OCI-M1 (cell line): ENCODE data around the gene PRSS21.
A peak's percentile ranks its signal among the peaks of the same experiment; 100 is the strongest.

ENCODE experiments used
- DNase-seq: peaks from one replicate; lab custom pipeline; 2025; lab: John Stamatoyannopoulos, UW

Gene PRSS21

DNA sequence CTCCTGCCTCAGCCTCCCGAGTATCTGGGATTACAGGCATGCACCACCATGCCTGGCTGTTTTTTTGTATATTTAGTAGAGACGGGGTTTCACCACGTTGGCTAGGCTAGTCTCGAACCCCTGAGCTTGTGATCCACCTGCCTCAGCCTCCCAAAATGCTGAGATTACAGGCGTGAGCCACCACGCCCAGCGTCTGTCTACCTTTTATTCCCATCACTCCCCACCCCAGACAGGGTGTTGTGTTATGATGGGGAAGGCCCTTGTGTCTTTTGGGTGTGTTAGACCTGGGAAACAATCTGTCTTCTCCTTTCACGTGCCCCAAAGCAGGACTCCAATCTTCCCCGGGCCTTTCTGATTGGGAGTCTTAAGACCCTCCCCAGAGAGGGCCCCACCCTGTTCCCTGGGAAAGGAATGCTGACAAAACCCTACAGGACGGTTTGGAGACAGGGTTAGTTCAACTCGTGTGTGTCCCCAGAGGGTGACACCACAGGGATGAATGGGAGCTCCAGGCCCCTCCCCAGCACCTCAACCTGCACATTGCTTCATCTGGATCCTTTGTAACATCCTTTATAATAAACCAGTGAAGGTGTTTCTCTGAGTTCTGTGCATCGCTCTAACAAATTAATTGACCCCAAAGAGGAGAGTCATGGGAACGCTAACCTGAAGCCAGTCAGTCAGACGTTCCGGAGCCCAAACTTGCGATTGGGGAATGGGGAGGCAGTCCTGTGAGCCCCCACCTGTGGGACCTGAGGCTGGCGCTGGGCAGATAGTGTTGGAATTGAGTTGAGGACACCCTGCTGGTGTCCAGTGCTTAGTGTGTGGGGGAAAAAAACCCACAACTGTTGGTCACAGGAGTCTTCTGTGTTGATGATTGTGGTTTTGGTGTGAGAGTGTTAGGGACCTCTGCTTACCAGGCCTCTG, 36.8 kb upstream of the PRSS21 start:
- no peak for DNase-seq

DNA sequence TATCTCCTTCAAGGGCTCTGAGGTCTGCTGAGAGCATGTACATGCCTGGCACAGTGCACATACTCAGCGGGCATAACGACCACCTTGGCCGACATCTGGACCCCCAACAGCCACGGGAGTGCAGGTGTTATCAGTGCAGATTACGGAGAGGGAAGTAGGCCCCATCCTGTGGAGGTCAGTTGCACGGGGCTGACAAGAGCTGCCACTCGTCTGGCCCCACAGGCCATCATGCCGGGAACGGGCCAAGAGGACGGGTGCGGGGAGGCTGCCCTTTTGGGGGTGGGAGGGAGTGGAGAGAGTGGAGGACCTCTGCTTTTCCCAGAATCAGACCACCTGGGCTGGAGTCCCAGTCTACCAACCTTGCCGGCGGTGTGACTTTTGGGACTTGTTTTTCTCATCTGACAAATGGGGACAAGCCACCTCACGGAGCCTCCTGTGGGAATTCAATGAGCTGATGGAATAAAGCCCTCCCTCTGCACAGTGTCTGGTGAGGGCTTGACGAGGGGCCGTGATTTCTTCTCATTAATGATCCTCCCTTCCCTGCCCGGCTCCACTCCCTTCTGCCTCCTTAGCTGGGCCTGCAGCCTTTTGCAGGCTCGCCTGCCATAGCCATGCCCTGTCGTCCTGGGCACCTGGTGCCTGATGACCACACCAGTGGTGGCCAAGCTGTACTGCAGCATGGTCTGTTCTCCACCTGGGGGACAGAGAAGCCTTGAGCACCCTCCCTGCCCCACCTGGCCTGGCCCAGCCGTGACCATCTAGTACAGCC, 34.3 kb upstream of the PRSS21 start:
- DNase-seq: no peak

DNA sequence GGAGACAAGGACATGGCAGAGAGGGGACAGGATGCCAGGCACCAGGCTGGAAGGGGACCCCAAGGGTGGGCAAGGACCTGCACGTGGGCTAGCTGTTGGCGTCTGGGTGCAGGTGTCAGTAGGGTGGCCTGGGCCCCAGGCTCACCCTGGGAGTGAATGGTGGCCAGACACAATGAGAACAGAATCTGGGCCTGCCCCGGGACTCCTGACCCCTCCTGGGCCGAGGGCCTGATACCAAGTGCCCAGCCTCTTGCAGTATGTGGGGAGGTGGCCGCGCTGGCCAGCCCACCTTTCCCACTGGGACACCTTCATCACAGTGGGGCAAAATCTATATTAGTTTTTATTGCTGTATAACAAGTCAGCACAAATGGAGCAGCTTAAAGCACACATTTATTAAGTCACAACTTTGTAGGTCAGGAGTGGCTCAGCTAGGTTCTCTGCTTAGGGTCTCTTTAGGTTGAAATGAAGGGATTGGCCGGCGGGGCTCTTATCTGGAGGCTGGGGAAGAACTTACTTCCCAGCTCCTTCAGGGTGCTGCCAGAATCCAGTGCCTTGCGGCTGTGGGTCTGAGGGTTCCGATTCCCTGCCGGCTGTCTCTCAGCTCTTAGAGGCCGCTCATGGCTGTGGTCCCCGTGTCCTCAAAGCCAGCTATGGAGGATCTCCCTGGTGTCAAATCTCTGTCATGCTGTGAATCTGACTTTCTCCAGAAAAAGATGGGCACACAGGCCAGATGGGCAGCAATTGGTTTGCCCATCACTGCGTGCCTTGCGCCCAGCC, 33.3 kb upstream of the PRSS21 start:
- DNase-seq: no peak

DNA sequence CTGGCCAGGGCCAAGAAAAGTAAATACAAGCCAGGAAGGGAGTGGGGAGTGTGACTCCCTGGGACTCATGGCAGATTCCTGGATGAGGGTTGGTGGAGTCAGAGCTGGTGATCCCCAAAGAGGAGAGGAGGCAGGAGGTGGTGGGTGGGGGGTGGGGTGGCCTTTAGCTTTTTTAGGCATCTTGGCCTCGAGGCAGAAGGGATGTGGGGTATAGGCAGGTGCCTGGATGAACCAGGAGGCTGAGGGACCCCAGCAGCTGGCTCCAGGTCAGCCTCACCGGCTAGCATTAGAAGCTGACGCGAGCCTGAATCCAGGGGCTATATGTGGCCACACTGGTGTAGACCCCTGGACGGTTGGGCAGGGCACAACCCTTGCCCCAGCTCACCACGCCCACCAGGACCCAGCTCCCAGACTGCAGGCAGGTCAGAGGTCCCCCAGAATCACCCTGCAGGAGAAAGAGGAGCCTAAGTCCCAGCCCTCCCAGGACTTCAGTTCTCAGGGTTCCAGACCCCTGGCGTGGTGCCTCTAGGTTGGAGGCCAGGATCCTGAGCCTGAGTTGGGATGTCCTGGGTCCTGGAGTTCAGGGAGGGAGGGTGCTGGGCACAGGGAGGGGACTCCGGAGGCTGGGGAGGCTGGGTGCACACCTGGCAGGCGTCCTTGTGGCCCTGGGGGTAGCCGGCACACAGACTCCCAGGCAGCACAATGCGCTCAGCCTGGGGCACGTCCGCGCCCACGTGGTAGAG, 32.5 kb upstream of the PRSS21 start:
- no peak for DNase-seq

DNA sequence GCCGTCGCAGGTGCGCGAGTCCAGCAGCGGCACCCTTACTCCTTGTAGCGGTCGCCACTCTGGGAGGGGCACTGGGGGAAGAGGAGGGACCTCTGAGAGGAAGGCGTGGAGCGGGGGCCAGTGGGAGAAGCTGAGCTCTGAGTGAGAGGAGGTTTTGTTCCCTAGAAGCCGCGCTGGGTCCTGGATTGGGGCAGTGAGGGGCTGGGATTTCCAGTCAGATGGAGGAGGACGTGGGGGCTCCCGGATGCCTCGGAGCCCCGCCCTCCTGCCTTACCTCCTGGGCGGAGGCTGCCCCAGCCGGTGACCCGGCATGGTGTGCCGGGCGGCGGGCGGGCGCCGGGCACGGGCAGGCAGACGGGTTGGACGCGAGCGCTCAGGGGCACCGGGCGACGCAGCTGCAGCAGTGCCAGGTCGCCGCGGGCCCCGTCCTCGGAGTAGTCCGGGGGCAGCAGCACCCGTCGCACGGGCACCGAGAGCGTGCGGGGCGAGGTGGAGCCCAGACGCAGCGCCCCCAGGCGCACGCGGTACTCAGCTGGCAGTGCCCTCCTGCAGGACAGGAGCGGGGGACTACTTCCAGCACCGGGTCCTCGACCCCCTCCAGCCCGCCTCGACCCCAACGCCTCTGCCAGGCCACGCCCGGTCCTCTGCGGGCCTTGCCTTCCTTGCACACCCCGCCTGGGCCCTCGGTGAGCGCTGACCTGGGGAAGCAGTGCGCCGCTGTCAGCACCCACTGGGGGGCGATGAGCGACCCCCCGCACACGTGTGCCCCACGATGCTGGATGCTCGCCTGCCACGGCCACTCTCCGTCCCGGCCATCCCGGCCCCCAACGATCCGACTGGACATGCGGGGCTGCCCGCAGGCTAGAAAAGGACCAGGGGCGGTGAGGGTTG, 31.7 kb upstream of the PRSS21 start:
- no peak for DNase-seq

DNA sequence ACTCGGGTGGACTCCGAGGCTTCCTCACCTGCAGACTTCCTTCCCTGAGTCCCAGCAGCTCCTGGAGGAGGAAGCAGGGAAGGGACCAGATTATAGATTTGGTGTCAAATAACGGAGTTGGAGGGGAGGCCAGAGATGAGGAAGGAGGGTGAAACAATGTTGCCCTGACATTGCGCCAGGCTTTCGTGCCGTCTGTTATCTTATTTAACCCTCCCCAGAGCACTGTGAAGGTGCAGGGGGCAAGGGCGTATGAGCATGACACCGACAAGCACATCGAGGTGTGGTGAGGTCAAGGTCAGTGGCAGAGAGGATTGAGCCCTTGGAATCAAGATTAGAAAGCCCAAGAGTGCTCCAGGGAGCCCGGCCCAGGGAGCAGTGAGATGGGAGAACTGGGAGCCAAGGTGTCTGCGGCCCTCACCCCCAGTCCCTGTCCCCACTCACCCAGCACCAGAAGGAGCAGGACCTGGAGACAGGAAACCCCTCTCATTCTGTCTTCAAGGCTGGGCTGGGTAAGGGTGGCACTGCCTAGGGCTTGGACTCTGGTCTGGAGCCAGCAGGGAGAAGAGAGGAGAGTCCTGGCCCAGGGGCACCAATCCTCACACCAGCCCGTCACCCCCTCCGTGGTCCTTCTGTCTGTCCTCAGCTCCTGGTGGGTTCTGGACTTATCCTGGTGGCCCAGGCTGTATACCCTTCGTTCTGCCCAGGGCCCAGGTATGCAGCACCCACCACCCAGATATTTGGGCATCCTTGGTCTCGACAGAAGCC, 30.8 kb upstream of the PRSS21 start:
- peak; percentile 47 for DNase-seq

DNA sequence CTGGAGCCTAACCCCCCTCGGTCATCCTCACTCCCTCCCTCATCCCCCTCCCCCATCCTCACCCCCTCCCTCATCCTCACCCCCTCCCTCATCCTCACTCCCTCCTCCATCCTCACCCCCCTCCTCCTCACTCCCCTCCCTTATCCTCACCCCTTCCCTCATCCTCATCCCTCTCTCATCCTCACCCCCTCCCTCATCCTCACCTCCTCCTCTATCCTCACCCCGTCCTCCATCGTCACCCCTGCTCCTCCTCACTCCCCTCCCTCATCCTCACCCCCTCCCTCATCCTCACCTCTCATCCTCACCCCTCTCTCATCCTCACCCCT, 30.2 kb upstream of the PRSS21 start:
- no peak for DNase-seq

DNA sequence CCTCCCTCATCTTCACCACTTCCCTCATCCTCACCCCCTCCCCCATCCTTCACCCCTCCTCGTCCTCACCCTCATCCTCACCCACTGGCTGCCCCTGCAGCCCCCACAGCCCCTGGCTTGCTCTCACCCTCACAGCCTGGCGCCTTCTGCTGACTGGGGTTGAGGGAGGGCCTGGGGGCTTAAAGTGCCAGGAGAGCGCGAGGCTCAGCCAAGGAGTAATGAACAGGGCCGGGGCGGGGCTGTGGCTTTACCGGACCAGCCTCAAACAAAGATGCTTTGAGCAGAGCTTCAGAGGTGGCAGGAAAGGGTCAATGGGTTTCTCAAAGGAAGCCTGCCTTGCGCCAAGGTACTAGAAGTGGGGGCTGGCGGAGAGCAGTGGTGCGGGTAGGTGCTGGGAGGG, 29.6 kb upstream of the PRSS21 start, which contains the start of gene PRSS33:
Gene PRSS33, minus strand, starts transcription at position 155 of the 400 bp plus-strand sequence. CDS start 1,013 bp downstream, outside the sequence.
- no peak for DNase-seq

DNA sequence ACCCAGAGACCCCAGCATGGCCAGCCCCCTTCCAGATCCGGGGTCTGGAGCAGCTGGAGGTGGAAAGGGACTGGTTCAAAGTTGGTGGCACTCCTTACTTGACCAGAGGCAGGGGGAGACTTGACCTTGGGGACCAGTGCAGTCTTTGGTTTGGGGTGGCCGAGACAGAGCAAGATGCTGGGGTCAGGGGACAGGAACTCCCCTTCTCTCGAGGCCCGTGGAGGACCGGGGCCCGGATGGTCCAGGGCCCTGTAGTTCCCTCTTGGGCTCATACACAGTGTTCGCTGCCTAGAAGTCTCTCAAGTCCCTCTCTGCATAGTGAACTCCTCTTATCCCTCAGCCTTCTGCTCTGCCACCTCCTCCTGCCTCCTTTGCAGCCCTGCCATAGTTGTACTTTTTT, 29.1 kb upstream of the PRSS21 start:
- DNase-seq: no peak

DNA sequence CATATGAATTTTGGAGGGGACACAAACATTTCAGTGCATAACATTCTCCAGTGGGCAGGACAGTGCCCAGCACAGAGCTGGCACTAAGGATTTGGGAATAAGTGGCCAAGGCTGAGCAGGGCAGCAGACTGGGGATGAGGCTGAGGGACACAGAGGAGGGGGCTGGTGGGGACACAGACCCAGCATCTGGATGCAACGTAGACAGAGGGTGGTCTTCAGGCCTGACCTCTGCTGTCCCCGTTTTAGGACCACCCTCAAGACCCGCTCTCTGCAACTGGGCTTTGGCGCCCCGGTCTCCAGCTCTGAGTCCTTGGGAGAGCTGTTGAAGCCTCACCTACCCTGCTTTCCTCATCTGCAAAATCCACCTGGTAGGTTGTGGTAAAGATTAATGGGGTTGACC, 26.4 kb upstream of the PRSS21 start:
- DNase-seq: no peak

DNA sequence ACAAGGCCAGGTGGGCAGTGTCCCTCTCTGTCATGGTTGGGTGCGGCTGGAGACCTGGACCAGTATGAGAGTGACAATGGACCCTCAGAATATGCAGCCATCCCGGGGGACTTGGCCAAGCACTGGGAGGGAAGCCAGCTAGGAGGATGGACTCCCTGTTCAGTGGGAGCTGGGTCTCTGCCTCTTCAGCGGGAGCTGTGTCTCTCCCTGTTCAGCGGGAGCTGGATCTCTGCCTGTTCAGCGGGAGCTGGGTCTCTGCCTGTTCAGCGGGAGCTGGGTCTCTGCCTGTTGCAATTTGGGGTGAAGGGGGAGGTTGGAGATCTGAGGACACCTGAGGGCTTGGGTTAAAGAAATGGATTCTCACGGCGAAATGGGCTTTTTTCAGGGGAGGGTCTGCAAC, 25.9 kb upstream of the PRSS21 start:
- DNase-seq: no peak

DNA sequence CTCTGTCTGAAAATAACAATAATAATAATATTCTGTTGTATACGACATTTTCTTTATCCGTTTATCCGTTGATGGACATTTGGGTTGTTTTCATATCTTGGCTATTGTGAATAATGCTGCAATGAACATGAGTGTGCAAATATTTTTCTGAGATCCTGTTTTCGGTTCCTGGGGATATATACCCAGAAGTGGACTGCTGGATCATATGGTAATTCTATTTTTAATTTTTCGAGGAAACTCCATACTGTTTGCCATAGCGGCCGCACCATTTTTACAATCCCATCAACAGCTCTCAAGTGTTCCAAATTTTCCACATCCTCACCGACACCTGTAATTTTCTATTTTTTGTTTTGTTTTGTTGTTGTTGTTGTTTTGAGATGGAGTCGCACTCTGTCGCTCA, 24.1 kb upstream of the PRSS21 start:
- DNase-seq: no peak

DNA sequence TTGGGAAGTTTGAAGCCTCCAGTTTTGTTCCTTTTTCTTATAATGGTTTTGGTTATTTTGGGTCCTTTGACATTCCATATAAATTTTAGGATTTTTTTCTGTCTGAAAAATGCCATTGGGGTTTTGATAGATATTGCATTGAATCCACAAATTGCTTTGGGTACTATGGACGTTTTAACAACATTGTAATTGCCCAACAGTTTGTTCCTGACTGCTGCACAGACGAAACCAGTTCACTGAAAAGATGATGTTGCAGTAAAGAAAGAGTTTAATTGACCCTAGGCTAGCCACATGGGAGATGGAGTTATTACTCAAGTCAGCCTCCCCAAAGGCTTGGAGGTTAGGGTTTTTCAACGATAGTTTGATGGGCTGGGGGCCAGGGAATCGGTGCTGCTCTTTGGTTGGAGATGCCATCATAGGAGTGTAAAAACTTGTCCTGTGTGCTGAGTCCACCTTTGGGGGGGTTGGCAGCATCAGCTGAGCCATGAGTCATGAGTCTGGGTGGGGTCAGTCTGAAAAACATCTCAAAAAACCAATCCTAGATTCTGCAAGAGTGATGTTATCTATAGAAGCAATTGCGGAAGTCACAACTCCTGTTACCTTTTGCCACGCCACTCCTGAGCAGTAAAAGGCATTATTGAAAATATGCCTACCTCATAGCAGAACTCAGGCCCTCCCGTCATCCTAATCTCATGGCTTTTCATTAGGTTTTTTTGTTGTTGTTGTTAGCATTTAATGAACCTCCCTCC, 21.5 kb upstream of the PRSS21 start:
- DNase-seq: peak; percentile 29

DNA sequence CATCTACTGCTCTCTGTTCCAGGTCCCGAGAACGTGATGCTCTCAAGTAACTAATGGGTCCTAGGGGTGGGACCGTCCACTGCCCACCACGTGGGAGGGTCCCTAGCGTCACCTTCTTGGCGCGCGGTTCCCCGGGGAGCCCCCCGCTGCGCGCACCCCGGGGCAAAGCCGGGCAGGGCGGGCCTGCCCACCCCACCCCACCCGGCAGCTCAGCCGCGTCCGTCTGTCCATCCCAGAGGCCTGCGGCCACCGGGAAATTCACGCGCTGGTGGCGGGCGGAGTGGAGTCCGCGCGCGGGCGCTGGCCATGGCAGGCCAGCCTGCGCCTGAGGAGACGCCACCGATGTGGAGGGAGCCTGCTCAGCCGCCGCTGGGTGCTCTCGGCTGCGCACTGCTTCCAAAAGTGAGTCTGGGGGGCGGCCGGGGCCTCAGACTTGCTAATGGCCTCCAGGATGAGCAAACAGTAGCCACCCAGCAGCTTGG, 18.3 kb upstream of the PRSS21 start:
- DNase-seq: no peak

DNA sequence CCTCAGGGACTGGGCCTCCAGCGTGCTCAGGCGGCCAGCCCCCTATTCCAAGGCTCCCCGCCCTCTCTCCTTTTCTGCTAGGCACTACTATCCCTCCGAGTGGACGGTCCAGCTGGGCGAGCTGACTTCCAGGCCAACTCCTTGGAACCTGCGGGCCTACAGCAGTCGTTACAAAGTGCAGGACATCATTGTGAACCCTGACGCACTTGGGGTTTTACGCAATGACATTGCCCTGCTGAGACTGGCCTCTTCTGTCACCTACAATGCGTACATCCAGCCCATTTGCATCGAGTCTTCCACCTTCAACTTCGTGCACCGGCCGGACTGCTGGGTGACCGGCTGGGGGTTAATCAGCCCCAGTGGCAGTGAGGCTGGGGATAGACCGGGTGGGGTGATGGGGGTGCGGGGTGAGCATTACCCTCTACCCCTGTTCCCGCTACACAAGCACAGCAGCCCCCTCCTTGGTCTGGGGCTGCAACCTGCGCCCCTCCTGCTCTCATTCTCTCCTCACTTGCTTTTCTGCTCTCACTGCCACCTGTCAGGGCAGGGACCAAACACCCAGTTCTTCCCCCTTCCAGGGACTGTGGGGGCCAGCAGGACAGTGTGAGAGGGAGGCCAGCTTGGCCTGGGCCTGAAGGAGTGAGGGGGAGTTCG, 17.7 kb upstream of the PRSS21 start:
- no peak for DNase-seq

DNA sequence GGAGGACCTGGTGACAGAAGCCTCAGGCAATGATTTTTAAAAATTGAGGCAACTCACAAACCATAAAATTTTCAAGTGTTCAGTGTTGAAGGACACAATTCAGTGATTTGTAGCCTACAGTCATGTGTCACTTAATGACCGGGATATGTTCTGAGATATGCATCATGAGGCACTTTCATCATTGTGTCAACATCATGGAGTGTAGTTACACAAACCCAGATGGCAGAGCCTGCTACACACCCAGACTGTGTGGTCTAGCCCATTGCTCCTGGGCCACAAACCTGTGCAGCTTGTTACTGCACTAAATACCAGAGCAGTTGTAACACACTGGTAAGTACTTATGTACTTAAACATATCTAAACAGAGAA, 17.2 kb upstream of the PRSS21 start:
- no peak for DNase-seq

DNA sequence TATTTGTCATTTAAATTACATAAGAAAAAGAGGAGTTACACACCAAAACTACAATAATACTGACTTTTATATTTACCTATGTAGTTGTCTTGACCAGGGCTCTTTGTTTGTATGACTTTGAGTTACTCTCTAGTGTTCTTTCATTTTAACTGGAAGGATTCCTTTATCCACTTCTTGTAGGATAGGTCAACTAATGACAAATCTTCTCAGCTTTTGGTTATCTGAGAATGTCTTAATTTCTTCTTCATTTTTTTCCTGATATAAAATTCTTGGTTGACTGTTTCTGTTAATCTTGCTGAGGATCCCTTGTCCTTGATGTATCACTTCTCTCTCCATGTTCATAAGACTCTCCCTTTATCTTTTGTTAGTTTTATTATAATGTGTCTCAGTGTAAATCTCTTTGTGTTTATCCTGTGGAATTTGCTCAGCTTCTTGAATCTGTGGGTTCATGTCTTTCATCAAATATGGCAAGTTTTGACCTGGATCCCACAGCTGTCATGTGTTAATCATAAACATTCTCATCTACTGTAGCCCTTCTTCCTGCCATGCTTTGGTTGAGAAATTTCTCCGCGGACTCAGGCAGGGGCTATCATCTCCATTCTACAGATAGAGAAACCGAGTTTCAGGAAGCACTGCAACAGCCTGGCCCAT, 13.4 kb upstream of the PRSS21 start:
- no peak for DNase-seq

DNA sequence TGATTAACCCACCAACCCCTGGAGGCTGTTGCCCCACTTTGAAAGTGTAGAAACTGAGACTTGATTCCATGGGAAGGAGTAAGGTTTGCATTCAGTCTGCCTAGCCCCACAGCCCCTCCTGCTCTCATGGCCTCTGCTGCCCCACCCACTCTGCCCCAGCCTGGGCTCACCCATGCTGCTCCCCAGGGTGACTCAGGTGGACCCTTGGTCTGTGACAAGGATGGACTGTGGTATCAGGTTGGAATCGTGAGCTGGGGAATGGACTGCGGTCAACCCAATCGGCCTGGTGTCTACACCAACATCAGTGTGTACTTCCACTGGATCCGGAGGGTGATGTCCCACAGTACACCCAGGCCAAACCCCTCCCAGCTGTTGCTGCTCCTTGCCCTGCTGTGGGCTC, 12.3 kb upstream of the PRSS21 start:
- DNase-seq: no peak
